A673 (cell line): Measurements from ENCODE around the gene CYP2F1.

ENCODE experiments used
- CTCF ChIP-seq: fragments of 300-800, 200-600 bp; sonication (generic); conservative IDR thresholded peaks from 2 replicates; pipeline ENCODE4 v1.5.1; 2017; ENCODE audit warnings: low read depth, mild to moderate bottlenecking, antibody characterized with exemption, low read length, moderate library complexity, mixed read lengths
- EZH2 ChIP-seq: fragments of 200-600 bp; sonication (generic); IDR thresholded peaks from 2 replicates; pipeline ENCODE4 v1.6.1; 2017; ENCODE audit warnings: borderline replicate concordance, low read depth, mild to moderate bottlenecking, mixed read lengths, antibody characterized with exemption, low read length; ENCODE audit not compliant: poor library complexity, severe bottlenecking

- TF ChIP-seq CTCF = no peak
- TF ChIP-seq EZH2 = no peak
Observed at GRCh38 chr19:41111750-41112295, 2.4 kb upstream of the CYP2F1 start.
